Endothelial cell of umbilical vein (primary cell): Measurements from ENCODE around the gene CEP57L1. TPM values are rescaled to one million over a fixed set of nuclear protein-coding genes. Genes with fewer than 3 reads are reported as not detected.
A peak's percentile ranks its signal among the peaks of the same experiment; 100 is the strongest.

Source experiments
- BruUV-seq: library from RNA; stranded (reverse); fragments of 400-500 nt; replicated peaks from 2 replicates; lab custom pipeline; 2021; lab: Mats Ljungman, UMichigan
- CTCF ChIA-PET: fragments of 300-600, 350-600 bp; sonication (Branson Sonifier 250); formaldehyde crosslinking; loops from one replicate; lab custom pipeline; 2021; ENCODE audit warnings: antibody characterized with exemption, inconsistent platforms; lab: Charles Lee
- POLR2A ChIA-PET: fragments of 300-600, 350-600 bp; sonication (Branson Sonifier 250); formaldehyde crosslinking; loops from one replicate; lab custom pipeline; 2021; ENCODE audit warnings: antibody characterized with exemption, inconsistent platforms; lab: Charles Lee
- DNase-seq: peaks from one replicate; pipeline ENCODE4 v3.0.0-alpha.2; 2011; ENCODE audit warnings: low read depth, low spot score
- FAIRE-seq: peaks from 2 replicates; lab custom pipeline; 2011; peaks lifted over from hg19 to GRCh38; lab: Jason Lieb, UNC
- H2AFZ ChIP-seq: 2 replicates; pipeline ENCODE4 v1.6.0; 2012; ENCODE audit warnings: low read depth, low read length, control low read depth, inconsistent platforms
- H3K27ac ChIP-seq: 2 replicates; pipeline ENCODE4 v1.5.1; 2011; ENCODE audit warnings: low read depth, mild to moderate bottlenecking, control low read depth, low read length, moderate library complexity; ENCODE audit not compliant: insufficient read depth
- H3K27me3 ChIP-seq, 2 experiments: 2 replicates each; pipeline versions ENCODE4 v1.6.0 to v1.6.1; 2011; ENCODE audit warnings: low read length in 2 of 2, mixed read lengths in 1 of 2; ENCODE audit not compliant: control insufficient read depth in 2 of 2, insufficient read depth in 2 of 2
- H3K36me3 ChIP-seq, 2 experiments: 2 replicates in 1 of 2; 3 replicates in 1 of 2; pipeline ENCODE4 v1.5.1; 2011; ENCODE audit warnings: low read length in 2 of 2, mild to moderate bottlenecking in 1 of 2, moderate library complexity in 1 of 2; ENCODE audit not compliant: control insufficient read depth in 2 of 2, insufficient read depth in 2 of 2; ENCODE audit errors: extremely low read depth in 1 of 2
- H3K4me1 ChIP-seq: 3 replicates; pipeline ENCODE4 v1.5.1; 2011; ENCODE audit warnings: mild to moderate bottlenecking, low read length; ENCODE audit not compliant: control insufficient read depth, insufficient read depth; ENCODE audit errors: extremely low read depth
- H3K4me2 ChIP-seq: 2 replicates; pipeline ENCODE4 v1.6.1; 2011; ENCODE audit warnings: low read length, control low read depth, mixed read lengths; ENCODE audit not compliant: insufficient read depth
- H3K4me3 ChIP-seq, 3 experiments: fragments of 200-600 bp in 1 of 3; sonication (generic), shearing (Covaris generic) in 1 of 3; replicated peaks in 1 of 3; 2 replicates each; pipeline ENCODE4 v1.5.1; 2011 to 2016; ENCODE audit warnings: control low read depth in 3 of 3, low read length in 3 of 3, mild to moderate bottlenecking in 2 of 3, inconsistent platforms in 1 of 3, low read depth in 1 of 3, moderate library complexity in 1 of 3; ENCODE audit not compliant: insufficient read depth in 1 of 3
- H3K79me2 ChIP-seq: 2 replicates; pipeline ENCODE4 v1.6.0; 2012; ENCODE audit warnings: low read length, inconsistent platforms; ENCODE audit not compliant: control insufficient read depth, insufficient read depth
- H3K9ac ChIP-seq: replicated peaks from 2 replicates; pipeline ENCODE3; 2011; ENCODE audit warnings: low read length, control low read depth; ENCODE audit not compliant: insufficient read depth; ENCODE audit errors: extremely low read depth
- H3K9me1 ChIP-seq: replicated peaks from 3 replicates; pipeline ENCODE4 v1.6.0; 2011; ENCODE audit warnings: mild to moderate bottlenecking, low read length; ENCODE audit not compliant: control insufficient read depth, insufficient read depth; ENCODE audit errors: extremely low read depth
- H3K9me3 ChIP-seq: replicated peaks from 2 replicates; pipeline ENCODE4 v1.5.1; 2012; ENCODE audit warnings: low read length, inconsistent platforms; ENCODE audit not compliant: control insufficient read depth, insufficient read depth
- H4K20me1 ChIP-seq: replicated peaks from 2 replicates; pipeline ENCODE3; 2011; ENCODE audit warnings: mild to moderate bottlenecking, low read length; ENCODE audit not compliant: control insufficient read depth, insufficient read depth; ENCODE audit errors: extremely low read depth
- EZH2 ChIP-seq: IDR thresholded peaks from 2 replicates; pipeline ENCODE4 v1.6.1; 2012; ENCODE audit warnings: borderline replicate concordance, low read depth, mild to moderate bottlenecking, moderate library complexity, low read length, inconsistent platforms; ENCODE audit not compliant: severe bottlenecking
- FOS ChIP-seq: IDR thresholded peaks from 2 replicates; pipeline ENCODE4 v1.6.1; 2011; ENCODE audit warnings: mild to moderate bottlenecking, low read length, moderate library complexity, borderline replicate concordance; ENCODE audit not compliant: insufficient read depth
- GATA2 ChIP-seq: IDR thresholded peaks from 2 replicates; pipeline ENCODE4 v1.7.0; 2011; ENCODE audit warnings: low read depth, mild to moderate bottlenecking, moderate library complexity, mixed read lengths, low read length; ENCODE audit not compliant: insufficient read length, insufficient read depth
- JUN ChIP-seq: IDR thresholded peaks from 2 replicates; pipeline ENCODE4 v1.6.1; 2011; ENCODE audit warnings: borderline replicate concordance, low read depth; ENCODE audit not compliant: insufficient read length, insufficient read depth
- MAX ChIP-seq: IDR thresholded peaks from 2 replicates; pipeline ENCODE4 v1.6.1; 2011; ENCODE audit not compliant: insufficient read depth, insufficient read length
- MYC ChIP-seq: IDR thresholded peaks from one replicate; pipeline ENCODE4 v1.6.1; 2011; ENCODE audit warnings: mild to moderate bottlenecking, low read depth, low read length
- POLR2A ChIP-seq: IDR thresholded peaks from 2 replicates; pipeline ENCODE4 v1.6.1; 2012; ENCODE audit warnings: low read depth, mild to moderate bottlenecking, control low read depth, low read length
- POLR2AphosphoS5 ChIP-seq: IDR thresholded peaks from 2 replicates; pipeline ENCODE4 v1.6.1; 2012; ENCODE audit warnings: low read depth, mild to moderate bottlenecking, control low read depth, low read length, moderate library complexity; ENCODE audit not compliant: insufficient read depth
- dilution Hi-C: fragments of 300-500 bp; cut with MboI; formaldehyde crosslinking; loops from one replicate; pipeline ENCODE4 v1.15.0; 2019; ENCODE audit warnings: low sequenced_read_pairs; ENCODE audit not compliant: extremely low pct_ligation_motif_present
- intact Hi-C: fragments of 100-400 bp; cut with micrococcal nuclease; formaldehyde crosslinking; loops from one replicate; pipeline ENCODE4 v1.10.0; 2022
- polyA plus RNA-seq, 4 experiments: library from polyadenylated mRNA; depleted of rRNA in 3 of 4; stranded (reverse) in 3 of 4; unstranded in 1 of 4; fragments of >200 nt; gene quantifications; 2 replicates each; pipeline versions ENCODE4 v1.2.1 to v1.2.3, GENCODE V29; 2011 to 2012; ENCODE audit warnings: missing spikeins in 1 of 4
- total RNA-seq: library from RNA; stranded (reverse); gene quantifications from 2 replicates; pipeline ENCODE4 v1.2.3, GENCODE V29; 2021
- TF ChIP-seq, protein P1 (sequence below), 2 donors: IDR thresholded peaks; 1 replicate in 1 of 2; 2 replicates in 1 of 2; pipeline ENCODE4 v1.5.1; 2011; ENCODE audit warnings: low read length in 2 of 2, mild to moderate bottlenecking in 2 of 2, moderate library complexity in 2 of 2, control low read depth in 1 of 2, inconsistent platforms in 1 of 2, low read depth in 1 of 2; ENCODE audit not compliant: insufficient read depth in 1 of 2; ENCODE audit errors: extremely low read depth in 1 of 2

Gene CEP57L1
- total and polyA plus RNA-seq, 2 donors (not counting 3 experiments of a cell fraction or from before 2014, with no cell fraction given), result 7.8 to 20.9 TPM

DNA sequence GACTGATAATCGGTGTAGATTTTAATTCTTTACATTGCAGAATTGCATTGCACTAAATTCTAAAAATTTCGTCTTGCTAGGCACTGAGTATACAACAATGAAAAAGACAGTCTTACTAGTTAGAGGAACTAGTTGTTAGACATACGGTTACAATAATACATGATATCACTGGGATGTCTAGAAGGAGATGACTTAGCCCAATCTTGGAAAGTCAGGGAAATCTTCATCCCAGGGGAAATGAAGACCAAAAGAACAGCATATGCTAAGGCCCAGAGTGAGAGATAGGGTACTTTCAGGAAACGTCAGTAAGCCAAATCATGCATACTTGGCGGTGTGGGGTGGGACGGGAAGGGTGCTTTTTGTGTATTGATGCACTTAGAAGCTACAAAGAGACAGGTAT is 901 bp downstream of the CEP57L1 start:
- Histone ChIP-seq H3K36me3 (no peaks in the 10 kb centered on the region), H3K79me2 (peaks cover 49% of the 10 kb centered on the region), H3K4me3 (peak overlapping the region; percentile 68 to 94 (median 84)), H4K20me1 (no peaks in the 10 kb centered on the region), H3K9me3 (no peaks in the 10 kb centered on the region), H2AFZ (peak overlapping the region; percentile 93), H3K27me3 (no peaks in the 10 kb centered on the region), H3K9me1 (no peaks in the 10 kb centered on the region), H3K4me2 (peak overlapping the region; percentile 97), H3K4me1 (peaks cover 27% of the 10 kb centered on the region), H3K9ac (peak overlapping the region; percentile 94), H3K27ac (no peak overlapping the region)
- FAIRE-seq, result no peak
- TF ChIP-seq POLR2AphosphoS5, result no peak
- TF ChIP-seq GATA2, result no peak
- TF ChIP-seq POLR2A, result no peak
- no peak for TF ChIP-seq JUN
- TF ChIP-seq EZH2, result no peak
- no peak for TF ChIP-seq MAX
- TF ChIP-seq FOS, result no peak
- TF ChIP-seq, protein P1, sequence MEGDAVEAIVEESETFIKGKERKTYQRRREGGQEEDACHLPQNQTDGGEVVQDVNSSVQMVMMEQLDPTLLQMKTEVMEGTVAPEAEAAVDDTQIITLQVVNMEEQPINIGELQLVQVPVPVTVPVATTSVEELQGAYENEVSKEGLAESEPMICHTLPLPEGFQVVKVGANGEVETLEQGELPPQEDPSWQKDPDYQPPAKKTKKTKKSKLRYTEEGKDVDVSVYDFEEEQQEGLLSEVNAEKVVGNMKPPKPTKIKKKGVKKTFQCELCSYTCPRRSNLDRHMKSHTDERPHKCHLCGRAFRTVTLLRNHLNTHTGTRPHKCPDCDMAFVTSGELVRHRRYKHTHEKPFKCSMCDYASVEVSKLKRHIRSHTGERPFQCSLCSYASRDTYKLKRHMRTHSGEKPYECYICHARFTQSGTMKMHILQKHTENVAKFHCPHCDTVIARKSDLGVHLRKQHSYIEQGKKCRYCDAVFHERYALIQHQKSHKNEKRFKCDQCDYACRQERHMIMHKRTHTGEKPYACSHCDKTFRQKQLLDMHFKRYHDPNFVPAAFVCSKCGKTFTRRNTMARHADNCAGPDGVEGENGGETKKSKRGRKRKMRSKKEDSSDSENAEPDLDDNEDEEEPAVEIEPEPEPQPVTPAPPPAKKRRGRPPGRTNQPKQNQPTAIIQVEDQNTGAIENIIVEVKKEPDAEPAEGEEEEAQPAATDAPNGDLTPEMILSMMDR (IDR thresholded peaks at IDR 0.05; ENCODE audit: extremely low read depth in 1 of 2, insufficient read depth in 1 of 2, low read depth in 1 of 2, low read length in 2 of 2), result no peak
- no peak for TF ChIP-seq MYC
- no TSS peak for BruUV-seq
- ChIA-PET POLR2A (interaction anchor here (0.6 kb wide), 1 partner anchor 359 kb away, joined by 5 read pairs; no protein-coding TSS in a partner anchor), CTCF (no interaction called here)
- no peak for DNase-seq
- dilution Hi-C loops, result no loop called here
- intact Hi-C loops, result loop anchor here (10.0 kb wide), 2 partner anchors 841 to 1859 kb away; partner anchors contain the start of gene GTF3C6
